WTC11 (cell line): ENCODE results near the gene GIT1. TPM values are rescaled to one million over a fixed set of nuclear protein-coding genes. Genes with fewer than 3 reads are reported as not detected.

Experiments
- ATAC-seq: fragments of 200-7000 bp; cut with Tn5 transposase; 2 replicates; pipeline ENCODE4 v1.10.0; 2021; ENCODE audit warnings: mild to moderate bottlenecking, moderate library complexity
- CTCF ChIA-PET: fragments of 300-600 bp; sonication (Branson Sonifier 250); formaldehyde crosslinking; loops from one replicate; lab custom pipeline; 2021; ENCODE audit warnings: antibody characterized with exemption; lab: Charles Lee
- POLR2A ChIA-PET: fragments of 350-600 bp; sonication (Branson Sonifier 250); formaldehyde crosslinking; loops from one replicate; lab custom pipeline; 2021; ENCODE audit warnings: antibody characterized with exemption; lab: Charles Lee
- DNase-seq: peaks from one replicate; pipeline ENCODE4 v3.0.0; 2021; ENCODE audit warnings: low spot score
- H3K27ac Mint-ChIP-seq: 2 replicates; pipeline ENCODE4 v1.8.0; 2021; ENCODE audit warnings: mixed read lengths
- H3K27me3 Mint-ChIP-seq: 2 replicates; pipeline ENCODE4 v1.8.0; 2021; ENCODE audit warnings: low read depth, mild to moderate bottlenecking, moderate library complexity, mixed read lengths
- H3K36me3 Mint-ChIP-seq: 2 replicates; pipeline ENCODE4 v1.8.0; 2021; ENCODE audit warnings: mixed read lengths
- H3K4me1 Mint-ChIP-seq: 2 replicates; pipeline ENCODE4 v1.8.0; 2022; ENCODE audit warnings: mixed read lengths
- H3K4me3 Mint-ChIP-seq: 2 replicates; pipeline ENCODE4 v1.8.0; 2021; ENCODE audit warnings: mild to moderate bottlenecking, moderate library complexity, mixed read lengths
- H3K9me3 Mint-ChIP-seq: 2 replicates; pipeline ENCODE4 v1.8.0; 2021; ENCODE audit warnings: mixed read lengths
- ARID4B ChIP-seq: sonication (generic); formaldehyde crosslinking; IDR thresholded peaks from 2 replicates; pipeline ENCODE4 v1.8.0; 2023; ENCODE audit warnings: missing genetic modification reagents, mild to moderate bottlenecking, borderline replicate concordance
- ELF4 ChIP-seq: sonication (generic); formaldehyde crosslinking; IDR thresholded peaks from 2 replicates; pipeline ENCODE4 v1.8.1; 2022; ENCODE audit warnings: low read depth, mild to moderate bottlenecking, moderate library complexity, missing genetic modification reagents
- IRF1 ChIP-seq: sonication (generic); formaldehyde crosslinking; IDR thresholded peaks from 2 replicates; pipeline ENCODE4 v1.8.0; 2023; ENCODE audit warnings: missing genetic modification reagents
- IRF2 ChIP-seq: sonication (generic); formaldehyde crosslinking; IDR thresholded peaks from 2 replicates; pipeline ENCODE4 v1.8.0; 2022; ENCODE audit warnings: low read depth, missing genetic modification reagents, borderline replicate concordance
- MXD4 ChIP-seq: fragments of 250-450 bp; sonication (Bioruptor Pico); IDR thresholded peaks from 2 replicates; pipeline ENCODE4 v1.8.0; 2021; ENCODE audit warnings: mild to moderate bottlenecking, moderate library complexity, borderline replicate concordance
- NFYB ChIP-seq: sonication (generic); formaldehyde crosslinking; conservative IDR thresholded peaks from 2 replicates; pipeline ENCODE4 v1.8.0; 2022; ENCODE audit warnings: low read depth, missing genetic modification reagents
- NR3C1 ChIP-seq: sonication (generic); formaldehyde crosslinking; conservative IDR thresholded peaks from 2 replicates; pipeline ENCODE4 v1.8.1; 2023; ENCODE audit warnings: low read depth, mild to moderate bottlenecking, missing genetic modification reagents
- PRRX2 ChIP-seq: fragments of 250-450 bp; sonication (Bioruptor Pico); IDR thresholded peaks from 2 replicates; pipeline ENCODE4 v1.8.0; 2021; ENCODE audit warnings: mild to moderate bottlenecking
- RELA ChIP-seq: sonication (generic); formaldehyde crosslinking; IDR thresholded peaks from 2 replicates; pipeline ENCODE4 v1.8.1; 2022; ENCODE audit warnings: missing genetic modification reagents, mild to moderate bottlenecking, borderline replicate concordance
- SOX15 ChIP-seq: fragments of 250-450 bp; sonication (Bioruptor Pico); IDR thresholded peaks from 2 replicates; pipeline ENCODE4 v1.9.0; 2021; ENCODE audit warnings: mild to moderate bottlenecking
- TEAD4 ChIP-seq: sonication (generic); formaldehyde crosslinking; IDR thresholded peaks from 2 replicates; pipeline ENCODE4 v1.8.0; 2022; ENCODE audit warnings: mild to moderate bottlenecking, missing genetic modification reagents
- USF2 ChIP-seq: sonication (generic); formaldehyde crosslinking; IDR thresholded peaks from 2 replicates; pipeline ENCODE4 v1.8.1; 2023; ENCODE audit warnings: mild to moderate bottlenecking, missing genetic modification reagents, moderate library complexity
- ZBTB21 ChIP-seq: sonication (generic); formaldehyde crosslinking; IDR thresholded peaks from 2 replicates; pipeline ENCODE4 v1.8.1; 2023; ENCODE audit warnings: mild to moderate bottlenecking, missing genetic modification reagents, borderline replicate concordance
- ZNF232 ChIP-seq: sonication (generic); formaldehyde crosslinking; IDR thresholded peaks from 2 replicates; pipeline ENCODE4 v1.8.0; 2022; ENCODE audit warnings: mild to moderate bottlenecking, missing genetic modification reagents
- ZNF281 ChIP-seq: sonication (generic); formaldehyde crosslinking; IDR thresholded peaks from 2 replicates; pipeline ENCODE4 v1.8.0; 2023; ENCODE audit warnings: mild to moderate bottlenecking, missing genetic modification reagents
- ZNF671 ChIP-seq: fragments of 250-450 bp; sonication (Bioruptor Pico); IDR thresholded peaks from 2 replicates; pipeline ENCODE4 v1.8.0; 2021; ENCODE audit warnings: mild to moderate bottlenecking
- total RNA-seq: library from RNA; stranded (reverse); gene quantifications from 3 replicates; pipeline ENCODE4 v1.2.3, GENCODE V29; 2021

The GIT1 gene
- total RNA-seq, 1 experiment from 2014 or later = 66.9 TPM

GRCh38 chr17:29615492-29616299 lies 26.2 kb upstream of the GIT1 start (continued):
- no peak for TF ChIP-seq ZBTB21 (CRISPR knock-in tag)
- no peak for TF ChIP-seq MXD4 (CRISPR knock-in tag)
- TF ChIP-seq IRF1 (CRISPR knock-in tag) = no peak
- TF ChIP-seq ARID4B (CRISPR knock-in tag) = no peak
- no peak for TF ChIP-seq SOX15
- no peak for TF ChIP-seq NFYB (CRISPR knock-in tag)
- TF ChIP-seq IRF2 (CRISPR knock-in tag) = no peak
- no peak for TF ChIP-seq ELF4
- no peak for TF ChIP-seq ZNF232 (CRISPR knock-in tag)
- TF ChIP-seq NR3C1 (CRISPR knock-in tag) = no peak
- TF ChIP-seq USF2 (CRISPR knock-in tag) = no peak
- no peak for TF ChIP-seq PRRX2 (CRISPR knock-in tag)
- TF ChIP-seq TEAD4 (CRISPR knock-in tag) = no peak
- TF ChIP-seq ZNF671 (CRISPR knock-in tag) = no peak
- TF ChIP-seq, all 79 proteins: peak for 4

GRCh38 chr17:29615048-29615385 lies 25.6 kb upstream of the GIT1 start:
- Mint-ChIP-seq H3K4me1 (peaks cover 35% of the 10 kb centered on the region), H3K4me3 (peak overlapping the region; percentile 80), H3K27me3 (peaks cover 66% of the 10 kb centered on the region), H3K36me3 (peaks cover 4% of the 10 kb centered on the region; the same call in 1 of the 2 replicates), H3K9me3 (no peaks in the 10 kb centered on the region), H3K27ac (no peak overlapping the region)
- no peak for TF ChIP-seq MXD4 (CRISPR knock-in tag)
- TF ChIP-seq ZNF281 = no peak
- no peak for TF ChIP-seq RELA (CRISPR knock-in tag)
- no peak for DNase-seq
- no peak for ATAC-seq
- POLR2A ChIA-PET = interaction anchor here (0.6 to 1.3 kb wide), 4 partner anchors 21 to 924 kb away, joined by 3 to 5 read pairs (median 4); no protein-coding TSS in a partner anchor
- CTCF ChIA-PET = interaction anchor here (0.6 to 9.2 kb wide), 16 partner anchors 9 to 469 kb away, joined by 3 to 272 read pairs (median 7); partner anchors contain the start of genes ABHD15, ANKRD13B, MYO18A and TP53I13
